NCI-H1694 (cell line): ENCODE measurements around the gene TARBP2.
"Not testable (repeated sequence)": the region's sequence is repeated elsewhere in the genome, so short reads cannot be mapped to it uniquely, and the experiment has no call there.

Experiments
- DNase-seq: peaks from one replicate; lab custom pipeline; 2025; lab: John Stamatoyannopoulos, UW

The TARBP2 gene

DNA sequence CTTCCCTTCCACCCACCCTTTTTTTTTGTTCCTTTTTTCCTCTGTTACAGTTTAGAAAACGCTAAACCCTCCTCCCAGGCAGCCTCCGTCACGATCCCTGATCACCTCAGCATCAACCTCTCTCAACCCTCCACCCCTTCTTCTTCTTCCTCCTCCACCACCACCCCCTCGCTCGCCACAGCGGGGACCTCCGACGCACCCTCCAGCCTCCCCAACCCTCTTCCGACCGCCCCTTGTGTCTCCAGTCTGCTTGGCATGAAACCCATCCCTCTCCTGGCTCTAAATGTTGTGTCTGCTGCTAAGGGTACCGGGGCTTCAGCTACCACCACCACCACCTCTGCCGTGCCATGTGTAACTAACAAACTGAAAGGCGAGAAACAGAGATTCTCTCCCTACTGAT, 26.3 kb upstream of the TARBP2 start:
- DNase-seq, result no peak

DNA sequence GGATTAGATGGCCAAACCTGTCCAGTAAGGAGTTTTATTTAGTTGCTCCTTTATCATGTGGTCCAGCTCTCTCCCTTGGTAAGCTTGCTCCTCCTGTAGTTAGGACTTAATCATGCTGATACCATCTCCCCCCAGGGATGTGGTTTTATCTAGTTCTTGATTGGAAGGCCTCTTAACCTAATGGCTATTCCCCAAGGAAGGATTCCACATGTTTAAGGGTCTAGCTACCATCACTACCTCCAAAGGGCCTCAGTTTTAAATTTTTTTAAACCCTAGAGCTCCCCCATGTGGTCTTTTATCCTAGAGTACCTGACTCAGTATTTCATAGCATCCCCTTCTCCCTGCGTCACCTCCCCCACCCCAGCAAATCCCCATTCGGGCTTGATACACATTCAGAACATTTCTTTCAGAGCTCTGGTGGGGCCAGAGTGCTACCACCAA, 24.3 kb upstream of the TARBP2 start:
- peak; percentile 36 for DNase-seq

DNA sequence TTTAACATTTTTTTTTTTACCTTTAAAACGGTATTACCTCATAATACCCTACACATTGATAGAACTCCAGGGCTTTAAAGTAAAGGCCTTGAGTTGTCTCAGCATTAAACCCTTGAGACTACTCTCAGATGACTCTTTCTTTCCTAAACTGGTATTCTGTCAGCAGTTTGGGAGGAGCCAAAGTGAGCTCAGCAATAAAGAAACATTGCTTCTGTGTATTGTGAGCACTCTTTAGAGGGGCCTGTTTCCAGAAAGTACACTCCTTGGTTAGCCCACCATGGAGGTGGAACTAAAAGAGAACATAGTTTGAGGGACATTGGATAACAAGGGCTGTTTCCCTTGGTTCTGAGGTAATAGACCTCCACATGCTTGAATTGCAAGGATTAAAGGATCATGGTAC, 22.2 kb upstream of the TARBP2 start:
- no peak for DNase-seq

DNA sequence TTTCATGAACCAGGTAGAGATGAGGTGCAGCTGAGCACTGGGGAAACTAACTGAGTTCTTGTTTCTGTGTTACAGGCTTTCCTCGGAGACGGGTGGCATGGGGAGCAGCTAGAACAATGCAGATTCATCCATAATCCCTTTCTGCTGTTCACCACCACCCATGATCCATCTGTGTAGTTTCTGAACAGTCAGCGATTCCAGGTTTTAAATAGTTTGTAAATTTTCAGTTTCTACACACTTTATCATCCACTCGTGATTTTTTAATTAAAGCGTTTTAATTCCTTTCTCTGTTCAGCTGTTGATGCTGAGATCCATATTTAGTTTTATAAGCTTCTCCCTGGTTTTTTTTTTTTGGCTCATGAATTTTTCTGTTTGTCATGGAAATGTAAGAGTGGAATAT, 21.8 kb upstream of the TARBP2 start:
- no peak for DNase-seq

DNA sequence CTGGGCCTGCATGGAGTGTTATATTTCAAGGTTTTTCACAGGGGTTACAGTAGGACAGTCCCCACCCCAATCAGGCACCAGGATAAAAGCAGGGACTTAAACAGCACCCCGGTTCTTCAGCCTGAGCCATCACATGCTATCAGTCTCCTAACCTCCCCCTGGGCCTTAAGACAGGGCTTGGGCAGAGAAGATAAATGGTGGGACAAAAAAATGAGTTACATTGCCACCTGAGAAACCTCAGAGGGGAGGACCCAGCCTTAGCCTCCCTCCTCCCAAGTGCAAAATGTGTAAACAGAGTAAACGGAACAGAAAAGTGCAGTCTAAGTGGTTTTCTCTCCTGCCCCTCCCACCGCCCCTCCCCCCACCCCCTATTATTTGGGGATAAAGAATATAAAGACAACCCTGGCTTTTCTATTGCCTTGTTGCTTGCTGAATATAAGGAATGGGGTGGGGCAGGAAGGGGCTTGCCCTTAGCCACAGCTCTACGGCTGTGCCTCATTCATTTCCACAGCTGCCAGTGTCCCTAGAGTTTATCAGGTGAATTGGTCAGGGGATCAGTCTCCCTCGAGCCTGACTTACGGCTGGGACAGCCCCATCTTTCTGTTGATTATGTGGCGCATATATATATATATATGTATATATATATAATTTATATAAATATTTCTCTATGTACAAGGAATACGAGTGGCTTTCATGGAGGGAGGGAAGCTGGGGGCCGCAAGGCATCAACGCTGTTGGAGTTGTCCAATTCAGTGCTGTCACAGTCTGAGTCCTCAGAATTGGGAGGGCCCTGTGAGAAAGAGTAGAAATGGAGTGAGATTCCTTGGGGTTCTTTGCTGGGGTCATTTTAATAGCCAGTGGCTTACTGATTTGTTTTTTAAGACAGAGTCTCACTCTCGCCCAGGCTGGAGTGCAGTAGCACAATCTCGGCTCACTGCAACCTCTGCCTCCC, 20.3 kb upstream of the TARBP2 start:
- DNase-seq, result no peak

DNA sequence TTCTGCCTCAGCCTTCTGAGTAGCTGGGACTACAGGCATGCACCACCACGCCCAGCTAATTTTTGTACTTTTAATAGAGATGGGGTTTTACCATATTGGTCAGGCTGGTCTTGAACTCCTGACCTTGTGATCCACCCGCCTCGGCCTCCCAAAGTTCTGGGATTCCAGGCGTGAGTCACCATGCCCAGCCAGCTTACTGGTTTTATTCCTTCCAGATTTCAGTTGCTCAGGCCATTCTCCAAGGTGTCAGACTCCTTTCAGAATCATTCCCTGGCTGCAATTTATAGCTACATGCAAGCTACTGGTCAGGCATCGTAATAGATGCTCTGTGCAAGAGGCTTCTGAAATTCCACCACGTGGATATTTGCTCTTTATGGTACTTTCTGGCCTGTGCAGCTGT, 19.6 kb upstream of the TARBP2 start:
- not testable (repeated sequence) for DNase-seq

DNA sequence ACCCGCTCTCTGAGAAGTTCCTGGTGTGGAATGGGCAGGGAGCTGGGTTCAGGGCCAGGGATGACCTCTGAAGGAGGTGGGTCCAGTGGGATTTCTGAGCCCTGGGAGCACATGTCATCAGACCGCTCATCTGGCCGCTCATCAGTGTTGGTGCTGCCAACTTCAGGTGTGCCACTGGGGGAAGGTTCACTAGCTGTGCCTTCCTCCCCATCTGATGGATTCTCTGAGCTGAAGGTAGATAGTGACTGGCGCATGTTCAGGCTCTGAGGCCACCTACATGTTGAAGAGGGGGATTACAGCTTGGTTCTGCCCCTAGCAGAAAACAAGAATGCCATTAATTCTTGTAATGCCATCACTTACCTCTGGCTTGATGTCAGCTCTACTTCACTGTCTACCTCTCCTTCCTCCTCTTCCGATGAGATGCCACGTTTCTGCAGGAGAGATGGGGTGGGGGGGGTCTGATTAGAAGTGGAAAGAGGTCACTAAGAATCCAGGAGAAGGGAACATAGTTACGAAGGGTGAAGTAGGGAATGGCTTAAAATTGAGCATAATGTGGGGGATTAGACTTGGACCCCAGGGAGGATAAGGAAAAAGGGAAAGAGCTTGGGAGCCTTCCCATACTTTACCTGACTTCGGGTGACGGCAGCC, 19.0 kb upstream of the TARBP2 start:
- no peak for DNase-seq

DNA sequence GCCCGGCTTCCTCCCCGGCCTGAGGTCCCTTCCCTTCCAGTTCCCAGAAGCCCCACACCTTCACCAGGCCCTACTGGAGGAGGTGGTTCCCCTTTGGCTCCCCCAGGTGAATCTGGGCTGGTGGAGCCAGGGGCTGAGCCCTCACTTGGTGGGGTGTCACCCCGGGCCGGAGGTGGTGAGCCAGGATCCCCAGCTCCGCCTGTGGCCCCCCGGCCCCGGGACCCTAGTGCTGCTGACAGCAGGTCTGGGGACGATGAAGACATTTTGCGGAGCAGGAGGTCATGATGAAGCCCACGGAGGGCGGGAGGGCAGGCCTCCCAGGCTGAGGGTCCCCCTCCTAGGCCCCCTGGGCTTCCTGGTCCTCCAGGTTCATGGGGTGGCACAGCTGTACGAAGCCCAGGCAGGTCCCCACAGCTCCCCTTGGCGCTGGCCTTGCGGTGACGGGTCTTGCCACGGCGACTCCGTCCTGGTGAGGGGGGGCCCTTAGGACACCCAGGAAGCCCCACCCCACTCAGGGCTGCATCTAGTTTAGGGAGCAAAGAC, 18.4 kb upstream of the TARBP2 start:
- DNase-seq, result no peak

DNA sequence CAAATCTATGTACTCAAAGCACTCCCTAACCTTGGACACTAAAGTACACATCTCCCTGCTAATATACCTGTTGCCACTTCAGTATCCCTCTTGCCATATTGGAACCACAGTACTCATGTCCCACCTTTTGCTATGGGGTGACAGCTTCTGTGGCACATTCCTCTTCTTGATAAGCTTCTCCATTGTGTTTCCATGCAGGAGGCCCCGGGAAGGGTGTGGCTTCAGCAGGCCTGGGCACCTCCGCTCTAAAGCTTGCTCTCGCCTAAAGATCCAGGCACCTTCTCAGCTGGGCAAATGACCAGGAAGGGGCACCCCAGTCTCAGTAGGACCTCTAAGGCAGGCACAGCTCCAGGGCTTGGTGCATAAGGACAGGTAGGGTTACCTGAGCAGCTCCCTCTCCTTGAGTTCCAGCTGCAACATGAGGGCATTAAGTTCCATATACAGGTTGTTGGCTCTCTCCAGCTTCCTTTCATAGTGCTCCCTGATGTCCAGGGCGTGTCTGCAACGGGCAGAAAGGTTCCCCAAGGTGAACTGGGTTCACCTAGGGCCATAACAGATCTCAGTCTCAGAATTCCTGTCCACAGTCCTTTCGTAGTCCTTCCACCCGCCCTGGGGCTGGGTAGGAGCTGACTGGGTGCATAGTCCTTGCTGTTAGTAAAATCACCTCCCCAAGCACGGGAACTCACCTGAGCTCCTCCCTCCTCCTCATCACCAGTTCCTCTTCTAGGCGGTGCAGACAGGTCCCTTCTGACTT, 17.7 kb upstream of the TARBP2 start:
- DNase-seq, result no peak

DNA sequence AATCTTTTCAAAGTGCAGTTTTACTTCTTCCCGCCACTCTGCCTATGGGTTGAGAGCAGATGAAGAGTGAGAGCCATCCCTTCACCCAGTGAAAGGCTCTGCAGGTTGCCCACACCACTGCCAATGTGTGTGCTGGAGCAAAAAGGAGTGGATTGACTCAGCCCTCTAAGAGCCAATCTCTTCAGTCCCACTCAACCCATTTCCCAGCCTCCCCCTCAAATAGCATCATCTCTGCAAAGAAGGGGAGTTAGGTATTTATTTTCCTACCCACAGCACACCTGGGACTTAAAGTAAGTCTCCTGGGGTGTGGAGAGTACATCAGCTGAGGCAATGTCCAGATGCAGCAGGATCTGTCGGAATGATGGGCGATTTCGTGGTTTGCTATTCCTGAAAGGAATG, 17.1 kb upstream of the TARBP2 start:
- no peak for DNase-seq

DNA sequence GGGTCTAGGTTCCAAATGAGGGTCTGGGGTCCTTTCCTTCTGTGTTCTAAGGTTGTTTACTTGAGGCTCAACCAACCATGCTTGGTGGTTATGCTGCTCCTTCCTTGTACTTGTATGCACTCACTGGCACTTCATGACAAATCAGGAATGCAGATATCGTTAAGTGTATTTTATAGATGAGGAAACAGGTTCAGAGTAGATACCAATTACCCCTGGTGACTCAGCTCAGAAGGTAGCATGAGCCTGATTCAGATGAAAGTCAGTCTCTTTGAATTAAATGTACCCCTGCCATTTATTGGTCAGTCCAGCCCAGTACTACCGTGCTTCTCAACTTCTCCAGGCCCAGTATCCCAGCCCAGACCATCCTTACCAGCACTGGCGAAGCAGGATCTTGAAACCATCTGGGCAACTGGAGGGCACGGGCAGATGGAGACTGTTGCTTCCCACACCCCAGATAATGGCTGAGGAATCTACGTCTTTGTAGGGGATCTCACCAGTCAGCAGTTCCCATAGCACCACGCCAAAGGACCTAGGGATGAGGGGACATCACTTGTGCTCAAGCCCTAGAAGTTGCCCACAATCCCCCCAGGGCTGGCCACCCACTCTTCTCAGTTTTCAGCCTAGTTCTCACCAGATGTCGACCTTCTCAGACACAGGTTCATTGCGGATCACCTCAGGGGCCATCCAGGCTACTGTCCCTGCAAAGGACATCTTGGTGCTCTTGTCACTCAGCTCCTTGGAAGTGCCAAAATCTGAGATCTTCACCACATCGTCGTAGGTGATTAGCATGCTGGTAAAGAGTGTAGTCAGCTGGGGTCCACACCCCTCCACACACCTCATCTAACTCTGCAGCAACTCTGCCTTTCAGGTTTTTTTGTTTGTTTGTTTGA, 16.2 kb upstream of the TARBP2 start:
- no peak for DNase-seq

DNA sequence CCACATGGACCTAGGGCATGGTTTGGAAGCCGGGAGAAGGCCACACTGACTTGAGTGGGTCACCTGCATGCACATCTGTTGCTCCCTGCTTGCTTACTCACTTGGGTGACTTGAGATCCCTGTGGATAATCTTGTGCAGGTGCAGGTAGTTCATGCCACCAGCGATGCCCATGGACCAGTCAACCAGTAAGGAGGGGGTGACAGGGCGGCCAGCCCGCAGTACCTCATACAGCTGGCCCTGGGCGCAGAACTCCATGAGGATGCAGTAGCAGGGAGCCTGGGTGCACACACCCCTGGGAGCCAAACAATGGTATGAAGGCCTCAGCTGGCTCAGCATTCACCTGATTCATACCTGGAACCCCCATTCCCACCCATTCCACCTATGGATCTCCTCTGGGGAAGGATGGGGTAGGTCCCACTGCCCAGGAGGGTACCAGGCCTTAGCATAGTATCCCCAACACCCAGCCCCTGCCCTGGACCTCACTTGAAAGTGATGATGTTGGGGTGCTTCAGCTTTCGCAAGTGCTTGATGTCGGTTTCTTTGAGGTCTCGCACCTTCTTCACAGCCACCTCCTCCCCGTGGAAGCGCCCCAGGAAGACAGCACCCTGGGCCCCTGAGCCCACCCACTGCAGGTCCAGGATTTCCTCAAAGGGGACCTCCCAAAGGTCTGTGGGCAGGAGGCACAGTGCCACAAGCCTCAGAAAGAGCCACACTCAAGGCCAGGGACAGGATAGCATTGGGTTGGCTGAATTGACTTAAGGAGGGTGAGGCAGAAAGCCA, 14.9 kb upstream of the TARBP2 start:
- no peak for DNase-seq

DNA sequence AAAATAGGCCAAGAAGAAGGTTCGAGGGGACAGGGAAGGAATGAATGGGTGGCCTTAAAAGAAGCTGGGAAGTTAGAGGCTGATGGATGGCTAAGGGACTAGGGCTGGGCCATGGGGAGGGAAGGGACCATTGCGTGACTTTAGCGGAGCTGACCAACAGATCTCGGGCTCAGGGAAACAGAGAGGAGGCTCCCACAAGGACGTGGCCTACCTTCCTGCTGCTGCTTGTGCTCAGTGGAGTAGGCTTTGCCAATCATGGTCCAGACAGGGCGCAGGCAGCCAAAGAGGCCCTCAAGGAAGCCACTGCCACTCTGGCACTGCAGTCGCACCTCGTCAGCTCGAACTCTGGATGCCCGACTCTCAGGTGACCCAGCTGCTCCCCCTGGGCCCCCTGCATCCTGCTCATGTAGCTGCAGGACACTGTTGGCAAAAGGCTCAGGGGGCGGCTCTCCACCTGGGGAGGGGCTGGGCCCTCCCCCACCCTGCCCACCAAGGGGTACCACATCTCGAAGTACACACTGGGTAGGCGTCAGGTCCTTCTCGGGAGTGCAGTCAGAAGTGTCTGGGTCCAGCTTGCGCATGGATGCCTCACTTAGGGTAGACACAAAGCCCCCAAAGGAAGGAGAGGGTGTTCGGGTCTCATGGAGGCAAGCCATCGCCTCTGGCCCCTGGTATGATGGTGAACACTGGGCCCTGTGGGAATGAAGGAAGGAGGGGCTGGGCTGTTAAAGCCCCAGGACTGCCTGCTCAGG, 14.2 kb upstream of the TARBP2 start:
- no peak for DNase-seq

DNA sequence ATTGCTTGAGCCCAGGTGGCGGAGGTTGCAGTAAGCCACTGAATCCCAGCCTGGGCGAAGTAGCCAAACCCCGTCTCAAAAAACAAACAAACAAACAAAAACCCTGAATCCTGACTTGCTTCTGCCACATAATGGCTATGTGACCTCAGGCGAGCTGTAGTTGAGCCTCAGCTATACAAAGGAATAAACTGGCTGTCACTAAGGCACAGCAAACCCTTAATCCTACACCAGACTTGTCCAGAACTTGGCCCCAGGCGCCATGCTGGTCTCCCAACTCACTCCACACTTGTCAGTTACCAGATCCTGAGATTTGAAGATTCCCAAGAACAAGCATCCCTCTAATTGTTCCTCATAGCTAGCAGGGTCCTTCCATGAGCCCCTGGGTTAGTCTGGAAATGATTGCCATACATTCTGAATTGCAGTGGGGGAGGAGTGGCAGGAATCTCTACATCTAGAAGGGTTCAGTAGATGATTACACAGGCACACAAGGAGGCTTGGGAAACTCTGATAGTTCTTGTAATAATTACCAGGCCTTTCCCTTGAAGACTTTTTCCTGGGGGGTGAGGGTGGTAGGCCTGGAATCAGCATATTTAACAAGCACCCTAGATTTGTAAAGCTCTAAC, 11.7 kb upstream of the TARBP2 start:
- DNase-seq, result no peak

DNA sequence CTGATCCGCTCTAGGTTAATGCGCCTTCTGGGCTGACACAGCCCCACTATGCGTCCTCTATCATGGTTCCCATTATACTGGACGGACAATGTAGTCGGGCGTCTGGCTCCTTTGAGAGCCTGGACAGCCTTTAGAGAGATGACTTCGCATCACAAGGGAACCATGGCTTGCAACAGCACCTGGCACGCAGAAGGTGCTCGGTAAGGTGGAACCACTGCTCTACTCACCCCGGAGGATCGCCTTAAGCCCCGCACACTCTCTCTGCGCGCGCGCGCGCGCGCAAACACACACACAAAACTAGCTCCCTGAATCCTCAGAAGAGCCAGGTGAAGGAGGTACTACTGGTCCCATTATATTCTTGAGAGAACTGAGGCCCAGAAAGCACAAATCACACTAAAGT, 8.9 kb upstream of the TARBP2 start:
- no peak for DNase-seq

DNA sequence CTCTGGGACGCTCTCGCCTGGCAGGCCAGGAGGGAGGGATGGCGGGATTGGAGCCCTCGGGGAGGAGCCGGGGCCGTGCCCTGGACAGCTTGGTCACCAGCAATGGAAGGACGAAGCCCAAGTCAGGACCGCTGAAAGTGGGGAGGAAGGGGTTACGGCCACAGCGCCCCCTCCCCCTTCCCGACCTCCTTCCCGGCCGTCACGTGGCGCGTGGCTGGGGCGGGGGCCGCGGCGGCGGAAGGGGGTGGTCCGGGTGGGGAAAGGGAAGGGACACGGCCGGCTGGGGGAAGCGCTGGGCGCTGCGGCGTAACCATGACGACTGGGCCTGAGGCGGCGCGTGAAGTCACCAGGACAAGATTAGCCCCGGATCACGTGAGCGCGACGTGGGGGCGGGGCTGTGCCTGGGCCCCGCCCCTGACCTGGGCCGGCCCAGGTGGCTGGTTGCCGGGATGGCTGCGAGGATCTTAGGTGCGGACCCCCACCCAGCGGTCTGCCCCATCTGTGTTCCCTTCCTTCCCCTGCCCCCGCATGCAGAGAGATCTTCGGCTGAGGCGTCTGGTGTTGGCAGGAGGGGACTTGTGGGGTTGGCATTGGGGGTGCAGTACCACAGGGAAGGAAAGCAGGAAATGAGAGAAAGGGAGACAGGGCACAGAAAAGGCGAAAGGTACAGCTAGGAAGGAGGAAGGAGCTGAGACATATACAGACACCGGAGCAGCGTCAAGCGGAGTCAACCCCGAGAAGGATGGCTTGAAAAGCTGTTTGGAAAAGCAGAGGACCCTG, 8.1 kb upstream of the TARBP2 start:
- peak; percentile 55 for DNase-seq

DNA sequence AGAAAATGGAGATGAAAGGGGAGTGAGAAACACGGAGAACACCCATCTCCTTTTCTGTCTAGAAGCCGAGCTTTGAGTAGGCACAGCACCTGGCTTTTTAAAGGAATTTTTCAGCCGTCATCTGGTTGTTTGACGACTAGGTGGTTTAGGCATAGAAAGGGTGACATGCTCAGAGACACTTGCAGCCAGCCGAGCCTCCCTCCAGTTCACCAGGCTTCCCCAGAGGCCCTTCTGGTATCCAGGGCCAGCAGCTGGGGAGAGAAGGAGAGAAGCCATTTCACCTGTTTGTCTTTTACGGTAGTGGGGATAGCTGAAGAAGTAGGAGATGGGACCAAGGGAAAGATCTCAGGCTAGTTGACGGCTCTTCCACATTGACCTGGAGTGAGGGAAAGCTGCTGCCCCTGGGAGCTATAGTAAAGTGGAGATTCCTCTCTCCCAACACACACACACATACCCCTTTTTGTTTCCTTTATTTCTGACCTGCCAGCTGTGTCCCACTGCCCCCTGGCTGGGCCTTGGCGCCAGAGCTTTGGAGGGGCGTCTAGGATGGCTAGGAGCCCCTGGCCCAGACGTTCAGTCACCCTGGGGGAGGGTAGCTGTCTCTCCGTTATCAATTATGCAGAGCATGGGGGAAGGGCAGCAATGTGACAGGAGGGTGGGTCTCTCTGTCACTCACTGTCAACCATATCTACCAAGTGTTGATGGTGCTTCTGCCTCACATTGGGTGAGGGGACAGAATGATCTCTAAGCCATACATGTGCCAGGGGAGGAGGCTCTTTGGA, 7.3 kb upstream of the TARBP2 start:
- DNase-seq, result no peak
